ENCODE measurements around the gene MGAT5. TPM values are rescaled to one million over a fixed set of nuclear protein-coding genes. Genes with fewer than 3 reads are reported as not detected.
A peak's percentile ranks its signal among the peaks of the same experiment; 100 is the strongest.

Gene MGAT5
- total RNA-seq, 1 experiment from 2014 or later: 95.3 TPM

GRCh38 chr2:134410831-134411231, 157.0 kb downstream of the MGAT5 start:
- Histone ChIP-seq H3K9me3 (replicated peaks) (no peaks in the 10 kb centered on the region), H3K27me3 (no peaks in the 10 kb centered on the region), H3K27ac (0 out of 2 replicates have a peak overlapping the region, but pooled peaks have one; percentile 59), H3K4me3 (no peak overlapping the region), H3K36me3 (peaks cover 8% of the 10 kb centered on the region; the same call in 1 of the 2 replicates), H3K4me1 (peaks cover 28% of the 10 kb centered on the region)
- no peak for DNase-seq

GRCh38 chr2:134411279-134411827, 157.5 kb downstream of the MGAT5 start:
- H3K36me3 ChIP-seq: peaks cover 10% of the 10 kb centered on the region; the same call in 1 of the 2 replicates
- H3K9me3 ChIP-seq (replicated peaks): no peaks in the 10 kb centered on the region
- peak; percentile 18 to 62 for DNase-seq
- H3K4me1 ChIP-seq: peaks cover 28% of the 10 kb centered on the region
- H3K27me3 ChIP-seq: no peaks in the 10 kb centered on the region
- H3K4me3 ChIP-seq: no peak overlapping the region
- H3K27ac ChIP-seq: peak overlapping the region; percentile 59

GRCh38 chr2:134411828-134412638, 158.2 kb downstream of the MGAT5 start:
- H3K27ac ChIP-seq: peak overlapping the region; percentile 59
- H3K4me1 ChIP-seq: peaks cover 28% of the 10 kb centered on the region

GRCh38 chr2:134412639-134412999, 158.7 kb downstream of the MGAT5 start:
- Histone ChIP-seq H3K27ac (no peak overlapping the region), H3K36me3 (peaks cover 10% of the 10 kb centered on the region; the same call in 1 of the 2 replicates)

More at GRCh38 chr2:134411828-134412638, 158.2 kb downstream of the MGAT5 start:
- no peak overlapping the region for H3K4me3 ChIP-seq
- H3K9me3 ChIP-seq (replicated peaks): no peaks in the 10 kb centered on the region
- H3K36me3 ChIP-seq: peaks cover 10% of the 10 kb centered on the region; the same call in 1 of the 2 replicates
- DNase-seq: peak; percentile 81 to 91
- no peaks in the 10 kb centered on the region for H3K27me3 ChIP-seq

GRCh38 chr2:134413430-134413829, 159.6 kb downstream of the MGAT5 start:
- H3K36me3 ChIP-seq: peaks cover 10% of the 10 kb centered on the region; the same call in 1 of the 2 replicates
- no peak for DNase-seq

More at GRCh38 chr2:134412639-134412999, 158.7 kb downstream of the MGAT5 start:
- H3K27me3 ChIP-seq: no peaks in the 10 kb centered on the region
- H3K4me3 ChIP-seq: no peak overlapping the region
- DNase-seq: no peak
- H3K4me1 ChIP-seq: peaks cover 28% of the 10 kb centered on the region
- no peaks in the 10 kb centered on the region for H3K9me3 ChIP-seq (replicated peaks)

GRCh38 chr2:134413912-134414311, 160.0 kb downstream of the MGAT5 start:
- H3K4me3 ChIP-seq: no peak overlapping the region
- peaks cover 12% of the 10 kb centered on the region for H3K36me3 ChIP-seq
- no peaks in the 10 kb centered on the region for H3K27me3 ChIP-seq
- no peaks in the 10 kb centered on the region for H3K9me3 ChIP-seq (replicated peaks)
- H3K27ac ChIP-seq: no peak overlapping the region
- peaks cover 23% of the 10 kb centered on the region for H3K4me1 ChIP-seq
- DNase-seq: no peak

More at GRCh38 chr2:134413430-134413829, 159.6 kb downstream of the MGAT5 start:
- peaks cover 28% of the 10 kb centered on the region for H3K4me1 ChIP-seq
- no peaks in the 10 kb centered on the region for H3K9me3 ChIP-seq (replicated peaks)
- no peak overlapping the region for H3K27ac ChIP-seq
- H3K4me3 ChIP-seq: no peak overlapping the region
- no peaks in the 10 kb centered on the region for H3K27me3 ChIP-seq

- Histone ChIP-seq H3K27me3 (no peaks in the 10 kb centered on the region), H3K27ac (no peak overlapping the region), H3K36me3 (peaks cover 14% of the 10 kb centered on the region), H3K4me3 (no peak overlapping the region), H3K9me3 (replicated peaks) (no peaks in the 10 kb centered on the region), H3K4me1 (peaks cover 15% of the 10 kb centered on the region)
- no peak for DNase-seq
Observed at GRCh38 chr2:134416018-134416417, 162.1 kb downstream of the MGAT5 start.

GRCh38 chr2:134416637-134417036, 162.8 kb downstream of the MGAT5 start:
- H3K27me3 ChIP-seq: no peaks in the 10 kb centered on the region
- peak; percentile 20 to 48 for DNase-seq
- no peak overlapping the region for H3K4me3 ChIP-seq
- no peak overlapping the region for H3K27ac ChIP-seq
- H3K4me1 ChIP-seq: peaks cover 8% of the 10 kb centered on the region
- H3K9me3 ChIP-seq (replicated peaks): no peaks in the 10 kb centered on the region
- peaks cover 14% of the 10 kb centered on the region for H3K36me3 ChIP-seq

- Histone ChIP-seq H3K4me1 (no peaks in the 10 kb centered on the region), H3K4me3 (no peak overlapping the region), H3K9me3 (replicated peaks) (no peaks in the 10 kb centered on the region), H3K36me3 (peaks cover 24% of the 10 kb centered on the region), H3K27me3 (no peaks in the 10 kb centered on the region), H3K27ac (no peak overlapping the region)
- DNase-seq: peak in 1 of 2 experiments; percentile 20
Observed at GRCh38 chr2:134417968-134418582, 164.2 kb downstream of the MGAT5 start.

- Histone ChIP-seq H3K27me3 (no peaks in the 10 kb centered on the region), H3K36me3 (peaks cover 28% of the 10 kb centered on the region), H3K4me3 (no peak overlapping the region), H3K9me3 (replicated peaks) (no peaks in the 10 kb centered on the region), H3K4me1 (no peaks in the 10 kb centered on the region), H3K27ac (no peak overlapping the region)
- DNase-seq: no peak
Observed at GRCh38 chr2:134420259-134420658, 166.4 kb downstream of the MGAT5 start.

- Histone ChIP-seq H3K27ac (no peak overlapping the region), H3K4me1 (no peaks in the 10 kb centered on the region), H3K9me3 (replicated peaks) (no peaks in the 10 kb centered on the region), H3K36me3 (peaks cover 25% of the 10 kb centered on the region), H3K27me3 (no peaks in the 10 kb centered on the region), H3K4me3 (no peak overlapping the region)
- DNase-seq: no peak
Observed at GRCh38 chr2:134420920-134421319, 167.0 kb downstream of the MGAT5 start.

- peaks cover 30% of the 10 kb centered on the region for H3K36me3 ChIP-seq
- 0 out of 2 replicates have a peak, but pooled peaks cover 2% of the 10 kb centered on the region for H3K9me3 ChIP-seq (replicated peaks)
- H3K4me3 ChIP-seq: no peak overlapping the region
- H3K27me3 ChIP-seq: no peaks in the 10 kb centered on the region
- no peaks in the 10 kb centered on the region for H3K4me1 ChIP-seq
- no peak overlapping the region for H3K27ac ChIP-seq
- no peak for DNase-seq
Observed at GRCh38 chr2:134421556-134422328, 167.9 kb downstream of the MGAT5 start.

GRCh38 chr2:134425724-134426496, 172.0 kb downstream of the MGAT5 start:
- H3K9me3 ChIP-seq (replicated peaks): 0 out of 2 replicates have a peak, but pooled peaks cover 2% of the 10 kb centered on the region
- H3K27ac ChIP-seq: no peak overlapping the region
- H3K4me1 ChIP-seq: no peaks in the 10 kb centered on the region
- H3K27me3 ChIP-seq: no peaks in the 10 kb centered on the region
- no peak for DNase-seq
- H3K4me3 ChIP-seq: no peak overlapping the region
- peaks cover 40% of the 10 kb centered on the region for H3K36me3 ChIP-seq

GRCh38 chr2:134426721-134427120, 172.8 kb downstream of the MGAT5 start:
- Histone ChIP-seq H3K27ac (no peak overlapping the region), H3K9me3 (replicated peaks) (0 out of 2 replicates have a peak, but pooled peaks cover 2% of the 10 kb centered on the region), H3K27me3 (no peaks in the 10 kb centered on the region), H3K4me1 (no peaks in the 10 kb centered on the region), H3K36me3 (peaks cover 40% of the 10 kb centered on the region), H3K4me3 (no peak overlapping the region)
- no peak for DNase-seq
